Heart left ventricle (tissue), 16 donors: ENCODE results near the gene TNFSF13B. TPM values are rescaled to one million over a fixed set of nuclear protein-coding genes. Genes with fewer than 3 reads are reported as not detected.
A peak's percentile ranks its signal among the peaks of the same experiment; 100 is the strongest.

ENCODE experiments used
- ATAC-seq, 4 donors: fragments of 200-7000 bp; cut with Tn5 transposase; one replicate each; pipeline ENCODE4 v1.9.1; 2020 to 2022; ENCODE audit warnings: moderate library complexity in 4 of 4, mild to moderate bottlenecking in 3 of 4, moderate number of reproducible peaks in 1 of 4
- DNase-seq, 5 donors: peaks; one replicate each; pipeline ENCODE4 v3.0.0-alpha.2; 2020
- H3K27ac ChIP-seq, 12 donors: fragments of 200-600 bp; sonication (generic) in 4 of 12; one replicate each; pipeline versions ENCODE4 v1.5.0 to v1.8.0; 2016 to 2022; ENCODE audit warnings: mild to moderate bottlenecking in 2 of 12
- H3K27me3 ChIP-seq, 9 donors: fragments of 200-600 bp; sonication (generic) in 2 of 9; one replicate each; pipeline versions ENCODE4 v1.5.1 to v1.8.0; 2016 to 2022; ENCODE audit warnings: mild to moderate bottlenecking in 3 of 9
- H3K36me3 ChIP-seq, 9 donors: fragments of 200-600 bp; sonication (generic) in 2 of 9; one replicate each; pipeline versions ENCODE4 v1.5.0 to v1.8.0; 2018 to 2022; ENCODE audit warnings: mild to moderate bottlenecking in 2 of 9
- H3K4me1 ChIP-seq, 12 donors: fragments of 200-600 bp; sonication (generic) in 4 of 12; one replicate each; pipeline versions ENCODE4 v1.5.0 to v1.8.0; 2016 to 2022; ENCODE audit warnings: mild to moderate bottlenecking in 3 of 12
- H3K4me3 ChIP-seq, 12 donors: fragments of 200-600 bp; sonication (generic) in 4 of 12; one replicate each; pipeline versions ENCODE4 v1.5.0 to v1.8.0; 2017 to 2022; ENCODE audit warnings: mild to moderate bottlenecking in 9 of 12, moderate library complexity in 4 of 12
- H3K9me3 ChIP-seq, 12 donors: fragments of 200-600 bp; sonication (generic) in 4 of 12; one replicate each; pipeline versions ENCODE4 v1.5.0 to v1.8.0; 2016 to 2022; ENCODE audit warnings: mild to moderate bottlenecking in 1 of 12
- CTCF ChIP-seq, 12 donors: fragments of 200-600 bp; sonication (generic) in 4 of 12; IDR thresholded peaks; one replicate each; pipeline versions ENCODE4 v1.5.0 to v1.8.0; 2018 to 2022; ENCODE audit warnings: antibody characterized with exemption in 12 of 12, mild to moderate bottlenecking in 5 of 12
- POLR2A ChIP-seq, 2 donors: fragments of 450-650 bp; IDR thresholded peaks; one replicate each; pipeline ENCODE4 v1.6.1; 2017; ENCODE audit warnings: antibody characterized with exemption in 2 of 2, mild to moderate bottlenecking in 2 of 2, moderate library complexity in 2 of 2
- WGBS, 4 donors: extraction: QIAGEN DNeasy Blood & Tissue Kit in 2 of 4; methylation state at CpG; one replicate each; pipeline versions ENCODE4 v1.1.5 to v1.1.7; 2013 to 2018; 5-methylcytosine and 5-hydroxymethylcytosine counted together
- intact Hi-C, 10 donors: fragments of 100-400 bp; cut with DNase I; formaldehyde crosslinking; loops; one replicate each; pipeline versions ENCODE4 v1.11.1 to v1.14.2; 2022
- polyA plus RNA-seq, 2 donors: library from polyadenylated mRNA; stranded (reverse); fragments of 200-250 nt; gene quantifications; one replicate each; pipeline ENCODE4 v1.2.3, GENCODE V29; 2013
- total RNA-seq, 9 donors: library from RNA; depleted of rRNA in 2 of 9; stranded (reverse); fragments of >200 nt in 2 of 9; fragmentation: NEBNext Ultra II Directional in 3 of 9; extraction: Animal tissue kit (Norgen Biotek cat#: 25700) in 3 of 9; gene quantifications; one replicate each; pipeline versions ENCODE4 v1.1.0 to v1.2.4, GENCODE V29; 2016 to 2023
- donor health status: ischemic (EF 13 %, LVEDD 7.1; RV severe dilation, severe dysfunction).
- donor health status: healthy with polysubstance abuse.
- donor health status: DM: no; HTN: yes; CAD: no.
- donor health status: DM: no; HTN: no; CAD: no.
- donor health status: ischemic (EF 25% LVEDD 6.9; RV normal size, moderate dysfunction).
- donor health status: ischemic (EF 25% LVEDD 5.7; RV mildly dilated, moderate dysfunction).
- donor health status: healthy.
- donor health status: DM: yes; HTN: yes; CAD: no.
- donor health status: ischemic (EF 35%, LVEDD 5.7; RV mildly dilated, moderate dysfunction).
- donor health status: nonischemic (EF 11% LVEDD 7.7; RV severe dilation, severe dysfunction).
- donor health status: DM: yes; HTN: yes; CAD: no.
- donor health status: PGD.
- donor health status: ischemic (EF 29% LVEDD 5.4; RV normal size, mild dysfunction).
- donor health status: nonischemic (EF 23%, LVEDD 6.1; RV moderate dilation, normal function).

Gene TNFSF13B
- total and polyA plus RNA-seq, 11 donors = 0.55 to 26.9 (median 1.0) TPM

DNA sequence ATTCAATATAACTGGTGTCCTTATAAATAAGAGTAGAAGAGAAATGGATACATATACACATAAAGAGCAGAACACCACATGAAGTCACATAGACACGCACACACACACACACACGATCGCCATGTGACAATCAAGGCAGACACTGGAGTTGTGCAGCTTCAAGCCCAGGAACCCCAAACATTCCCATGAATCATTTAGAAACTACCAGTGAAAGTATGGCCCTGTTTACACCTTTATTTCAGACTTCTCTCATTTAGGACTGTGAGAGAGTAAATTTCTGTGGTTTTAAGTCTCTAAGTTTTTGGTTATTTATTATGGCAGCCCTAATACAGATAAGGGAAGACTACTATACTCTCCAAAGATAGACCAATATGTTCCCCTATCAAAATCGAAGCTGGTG is 20.4 kb upstream of the TNFSF13B start:
- intact Hi-C loops = no loop called here
- ATAC-seq = no peak
- no peak for TF ChIP-seq POLR2A (IDR thresholded peaks at IDR 0.05)
- TF ChIP-seq CTCF (IDR thresholded peaks at IDR 0.05) = no peak
- 67 to 72% (median 70%) methylated on average over 4 of the region's 4 CpGs for WGBS, 4 donors
- no peaks in the 10 kb centered on the region for H3K4me1 ChIP-seq
- no peaks in the 10 kb centered on the region for H3K36me3 ChIP-seq
- no peak overlapping the region for H3K4me3 ChIP-seq
- H3K27ac ChIP-seq = no peak overlapping the region
- no peak for DNase-seq
- H3K9me3 ChIP-seq = peaks cover 0 to 57% (median 0%) of the 10 kb centered on the region in 12 donors
- H3K27me3 ChIP-seq = no peaks in the 10 kb centered on the region

GRCh38 chr13:108257248-108257647 is 12.3 kb upstream of the TNFSF13B start:
- no peaks in the 10 kb centered on the region for H3K36me3 ChIP-seq
- TF ChIP-seq POLR2A (IDR thresholded peaks at IDR 0.05) (no peak), CTCF (IDR thresholded peaks at IDR 0.05) (no peak)
- no peaks in the 10 kb centered on the region for H3K27me3 ChIP-seq
- no peak for DNase-seq
- H3K9me3 ChIP-seq = peaks cover 0 to 22% (median 0%) of the 10 kb centered on the region in 12 donors
- no peak overlapping the region for H3K4me3 ChIP-seq
- no peak overlapping the region for H3K27ac ChIP-seq
- no peaks in the 10 kb centered on the region for H3K4me1 ChIP-seq
- 68 to 79% (median 75%) methylated on average over 2 of the region's 2 CpGs for WGBS, 4 donors
- ATAC-seq = no peak
- intact Hi-C loops = no loop called here

DNA sequence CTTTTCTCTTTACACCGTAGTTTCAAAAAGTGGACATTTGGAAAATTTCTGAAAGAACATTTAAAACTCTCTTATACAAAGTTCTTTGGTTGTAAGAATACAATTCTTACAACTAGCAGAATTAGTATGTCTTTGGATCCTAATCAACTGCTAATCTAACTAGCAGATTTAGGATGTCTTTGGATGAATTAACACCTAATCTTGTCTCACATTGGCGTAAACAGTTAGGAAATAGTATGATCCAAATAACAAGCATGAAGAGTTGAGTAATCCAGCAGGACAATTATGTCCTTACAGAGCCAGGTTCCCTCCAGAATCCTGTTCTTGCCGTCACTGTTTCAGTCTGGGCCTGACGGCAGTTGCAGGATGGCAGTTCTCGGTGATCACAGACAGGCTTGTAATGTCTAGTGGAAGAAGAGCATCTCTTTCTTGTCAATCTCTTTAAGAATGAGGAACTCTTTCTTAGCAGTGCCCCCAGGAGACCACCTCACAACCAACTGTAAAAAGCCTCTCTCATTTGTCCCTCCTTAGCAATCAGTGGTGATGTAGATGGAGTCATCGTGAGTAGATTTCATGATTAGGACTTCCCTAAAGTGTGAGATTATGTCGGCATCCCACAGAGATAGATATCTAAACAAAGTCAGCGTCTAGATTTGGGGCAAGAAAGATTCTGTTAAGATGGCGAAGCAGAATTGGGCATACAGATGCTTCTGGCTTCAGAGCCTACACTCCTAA is 5.7 kb upstream of the TNFSF13B start:
- 89 to 92% (median 91%) methylated on average over 9 of the region's 9 CpGs for WGBS, 4 donors
- Histone ChIP-seq H3K27me3 (no peaks in the 10 kb centered on the region), H3K4me3 (no peak overlapping the region), H3K9me3 (no peaks in the 10 kb centered on the region), H3K4me1 (peaks cover 0 to 23% (median 0%) of the 10 kb centered on the region in 12 donors), H3K27ac (no peak overlapping the region), H3K36me3 (no peaks in the 10 kb centered on the region)
- no peak for DNase-seq
- no peak for ATAC-seq
- TF ChIP-seq POLR2A (IDR thresholded peaks at IDR 0.05) (no peak), CTCF (IDR thresholded peaks at IDR 0.05) (no peak)
- intact Hi-C loops = no loop called here

GRCh38 chr13:108266321-108266990 is 3.1 kb upstream of the TNFSF13B start:
- no peak for TF ChIP-seq POLR2A (IDR thresholded peaks at IDR 0.05)
- no peak for TF ChIP-seq CTCF (IDR thresholded peaks at IDR 0.05)
- DNase-seq (peak in 1 of 5 donors; percentile 17), ATAC-seq (no peak)
- H3K36me3 ChIP-seq = no peaks in the 10 kb centered on the region
- H3K27ac ChIP-seq = peak overlapping the region in 1 of 12 donors; percentile 94
- 66 to 83% (median 80%) methylated on average over 10 of the region's 10 CpGs for WGBS, 4 donors
- H3K27me3 ChIP-seq = no peaks in the 10 kb centered on the region
- intact Hi-C loops = loop anchor here in 1 of 10 donors (5.0 kb wide), 1 partner anchor 39 kb away; no protein-coding TSS in a partner anchor
- H3K9me3 ChIP-seq = no peaks in the 10 kb centered on the region
- peak overlapping the region in 1 of 12 donors; percentile 38 for H3K4me3 ChIP-seq
- peaks cover 0 to 34% (median 2%) of the 10 kb centered on the region in 12 donors for H3K4me1 ChIP-seq
